IMR-90 (cell line): ENCODE data around the gene CYP51A1. TPM values are rescaled to one million over a fixed set of nuclear protein-coding genes. Genes with fewer than 3 reads are reported as not detected.

Experiments
- ATAC-seq: fragments of 200-7000 bp; cut with Tn5 transposase; 2 replicates; pipeline ENCODE4 v1.9.1; 2020; ENCODE audit warnings: low read depth, mild to moderate bottlenecking, moderate library complexity
- BruUV-seq: library from RNA; stranded (reverse); fragments of 400-500 nt; replicated peaks from 2 replicates; lab custom pipeline; 2021; lab: Mats Ljungman, UMichigan
- CTCF ChIA-PET: fragments of 300-600 bp; formaldehyde crosslinking; extraction: SDS; loops from one replicate; lab custom pipeline; 2021; ENCODE audit warnings: antibody characterized with exemption; lab: Yijun Ruan, JAX
- POLR2A ChIA-PET: fragments of 300-600 bp; sonication (Branson Sonifier 250); formaldehyde crosslinking; loops from one replicate; lab custom pipeline; 2022; ENCODE audit warnings: antibody characterized with exemption; ENCODE audit not compliant: unreplicated experiment; lab: Charles Lee
- DNase-seq: peaks from one replicate; pipeline ENCODE4 v3.0.0; 2013
- H2AFZ ChIP-seq: replicated peaks from 2 replicates; pipeline ENCODE3; 2013; ENCODE audit warnings: low read length, mild to moderate bottlenecking; ENCODE audit not compliant: poor library complexity
- H2AK5ac ChIP-seq: 2 replicates; pipeline ENCODE4 v1.6.1; 2013; ENCODE audit warnings: low read depth, low read length, inconsistent platforms
- H2AK9ac ChIP-seq: replicated peaks from 2 replicates; pipeline ENCODE3; 2013; ENCODE audit warnings: mild to moderate bottlenecking, low read depth, low read length, moderate library complexity; ENCODE audit not compliant: poor library complexity
- H2BK120ac ChIP-seq: 2 replicates; pipeline ENCODE4 v1.6.1; 2013; ENCODE audit warnings: low read depth, low read length, inconsistent platforms
- H2BK15ac ChIP-seq: 3 replicates; pipeline ENCODE4 v1.6.1; 2013; ENCODE audit warnings: low read depth, low read length, inconsistent platforms
- H2BK20ac ChIP-seq: 2 replicates; pipeline ENCODE4 v1.6.1; 2013; ENCODE audit warnings: low read depth, mild to moderate bottlenecking, inconsistent platforms, low read length, moderate library complexity
- H2BK5ac ChIP-seq: 2 replicates; pipeline ENCODE4 v1.6.1; 2013; ENCODE audit warnings: mild to moderate bottlenecking, low read depth, low read length, inconsistent platforms; ENCODE audit not compliant: poor library complexity, severe bottlenecking
- H3K14ac ChIP-seq: replicated peaks from 2 replicates; pipeline ENCODE4 v1.6.1; 2013; ENCODE audit warnings: low read depth, low read length, inconsistent platforms
- H3K18ac ChIP-seq: 2 replicates; pipeline ENCODE4 v1.6.1; 2013; ENCODE audit warnings: low read depth, low read length, control low read depth
- H3K23ac ChIP-seq: 2 replicates; pipeline ENCODE4 v1.6.1; 2013; ENCODE audit warnings: low read depth, low read length, inconsistent platforms
- H3K27ac ChIP-seq: 2 replicates; pipeline ENCODE4 v1.5.1; 2013; ENCODE audit warnings: mild to moderate bottlenecking, control low read depth, low read length; ENCODE audit not compliant: insufficient read depth
- H3K27me3 ChIP-seq: 2 replicates; pipeline ENCODE4 v1.6.1; 2013; ENCODE audit warnings: low read length; ENCODE audit not compliant: control insufficient read depth, insufficient read depth
- H3K36me3 ChIP-seq: 2 replicates; pipeline ENCODE4 v1.6.1; 2013; ENCODE audit warnings: low read length, mixed read lengths; ENCODE audit not compliant: control insufficient read depth, insufficient read depth
- H3K4ac ChIP-seq: 2 replicates; pipeline ENCODE4 v1.6.1; 2013; ENCODE audit warnings: low read depth, low read length, inconsistent platforms
- H3K4me1 ChIP-seq: 2 replicates; pipeline ENCODE4 v1.6.1; 2013; ENCODE audit warnings: low read length, mixed read lengths; ENCODE audit not compliant: control insufficient read depth, insufficient read depth
- H3K4me2 ChIP-seq: 2 replicates; pipeline ENCODE4 v1.6.1; 2013; ENCODE audit warnings: low read depth, mild to moderate bottlenecking, control low read depth, low read length, moderate library complexity
- H3K4me3 ChIP-seq: 2 replicates; pipeline ENCODE4 v1.5.1; 2013; ENCODE audit warnings: low read depth, mild to moderate bottlenecking, control low read depth, low read length, moderate library complexity; ENCODE audit not compliant: insufficient read depth
- H3K56ac ChIP-seq: 2 replicates; pipeline ENCODE4 v1.6.1; 2013; ENCODE audit warnings: low read length, inconsistent platforms; ENCODE audit not compliant: insufficient read depth; ENCODE audit errors: extremely low read depth
- H3K79me1 ChIP-seq, 2 experiments: 2 replicates each; pipeline ENCODE4 v1.6.1; 2013; ENCODE audit warnings: low read length in 2 of 2, inconsistent platforms in 1 of 2, low read depth in 1 of 2
- H3K9ac ChIP-seq: 2 replicates; pipeline ENCODE4 v1.6.1; 2013; ENCODE audit warnings: low read depth, low read length, control low read depth
- H3K9me1 ChIP-seq: 2 replicates; pipeline ENCODE4 v1.6.1; 2013; ENCODE audit warnings: low read length, inconsistent platforms; ENCODE audit not compliant: insufficient read depth
- H3K9me3 ChIP-seq: 2 replicates; pipeline ENCODE4 v1.6.1; 2013; ENCODE audit warnings: low read length; ENCODE audit not compliant: control insufficient read depth, insufficient read depth
- H4K20me1 ChIP-seq: 2 replicates; pipeline ENCODE4 v1.6.1; 2013; ENCODE audit warnings: low read length, inconsistent platforms; ENCODE audit not compliant: insufficient read depth
- H4K5ac ChIP-seq: 2 replicates; pipeline ENCODE4 v1.6.1; 2013; ENCODE audit warnings: mild to moderate bottlenecking, low read depth, low read length, control low read depth
- H4K8ac ChIP-seq, 2 experiments: 2 replicates each; pipeline ENCODE4 v1.6.1; 2013; ENCODE audit warnings: low read depth in 2 of 2, low read length in 2 of 2, control low read depth in 1 of 2, inconsistent platforms in 1 of 2
- H4K91ac ChIP-seq: 2 replicates; pipeline ENCODE4 v1.6.1; 2013; ENCODE audit warnings: low read depth, low read length, inconsistent platforms; ENCODE audit not compliant: insufficient read depth
- BHLHE40 ChIP-seq: fragments of 150-350 bp; IDR thresholded peaks from 2 replicates; pipeline ENCODE4 v1.6.1; 2016; ENCODE audit warnings: mild to moderate bottlenecking, low read depth, low read length
- CEBPB ChIP-seq: IDR thresholded peaks from 2 replicates; pipeline ENCODE4 v1.6.1; 2012; ENCODE audit warnings: low read depth, low read length, improper control_type of control experiment
- CHD1 ChIP-seq: IDR thresholded peaks from 2 replicates; pipeline ENCODE4 v1.6.1; 2012; ENCODE audit warnings: low read depth, low read length, improper control_type of control experiment
- ELK1 ChIP-seq: fragments of 150-350 bp; IDR thresholded peaks from 2 replicates; pipeline ENCODE4 v1.6.1; 2016; ENCODE audit warnings: low read depth, mild to moderate bottlenecking, low read length, moderate library complexity, borderline replicate concordance
- FOS ChIP-seq: fragments of 150-350 bp; IDR thresholded peaks from 2 replicates; pipeline ENCODE4 v1.6.1; 2016; ENCODE audit warnings: low read depth, low read length
- MAFK ChIP-seq: IDR thresholded peaks from 2 replicates; pipeline ENCODE4 v1.6.1; 2012; ENCODE audit warnings: low read depth, low read length, improper control_type of control experiment
- MAZ ChIP-seq: IDR thresholded peaks from 2 replicates; pipeline ENCODE4 v1.6.1; 2012; ENCODE audit warnings: low read depth, mild to moderate bottlenecking, low read length, improper control_type of control experiment, moderate library complexity, borderline replicate concordance
- MXI1 ChIP-seq: IDR thresholded peaks from 2 replicates; pipeline ENCODE4 v1.6.1; 2012; ENCODE audit warnings: low read depth, mild to moderate bottlenecking, low read length, moderate library complexity, borderline replicate concordance
- NFE2L2 ChIP-seq: fragments of 150-350 bp; IDR thresholded peaks from 2 replicates; pipeline ENCODE4 v1.6.1; 2016; ENCODE audit warnings: low read depth, mild to moderate bottlenecking, low read length
- POLR2A ChIP-seq: IDR thresholded peaks from 2 replicates; pipeline ENCODE4 v1.6.1; 2012; ENCODE audit warnings: mild to moderate bottlenecking, low read depth, low read length
- RAD21 ChIP-seq: IDR thresholded peaks from 2 replicates; pipeline ENCODE4 v1.6.1; 2012; ENCODE audit warnings: low read length, improper control_type of control experiment
- RCOR1 ChIP-seq: IDR thresholded peaks from 2 replicates; pipeline ENCODE4 v1.6.1; 2012; ENCODE audit warnings: mild to moderate bottlenecking, low read length, improper control_type of control experiment; ENCODE audit not compliant: insufficient replicate concordance
- RFX5 ChIP-seq: IDR thresholded peaks from 2 replicates; pipeline ENCODE4 v1.8.0; 2012; ENCODE audit warnings: low read depth, mild to moderate bottlenecking, low read length, moderate library complexity
- SMC3 ChIP-seq: fragments of 150-350 bp; IDR thresholded peaks from 2 replicates; pipeline ENCODE4 v1.6.1; 2016; ENCODE audit warnings: low read depth, mild to moderate bottlenecking, antibody characterized with exemption, low read length, moderate library complexity
- USF2 ChIP-seq: fragments of 150-350 bp; IDR thresholded peaks from 2 replicates; pipeline ENCODE4 v1.6.1; 2017; ENCODE audit warnings: mild to moderate bottlenecking, antibody characterized with exemption, low read length, low read depth
- WGBS, 2 experiments: methylation state at CpG; one replicate each; pipeline versions ENCODE4 v1.1.5 to v1.1.7; 2013; ENCODE audit warnings: missing lambda C conversion rate in 2 of 2; ENCODE audit not compliant: insufficient read length in 1 of 2; ENCODE audit errors: extremely low coverage in 2 of 2; 5-methylcytosine and 5-hydroxymethylcytosine counted together
- dilution Hi-C: fragments of 300-500 bp; cut with HindIII; formaldehyde crosslinking; loops from one replicate; pipeline ENCODE4 v1.14.3; 2018; ENCODE audit warnings: low sequenced_read_pairs; ENCODE audit not compliant: unreplicated experiment
- in situ Hi-C: fragments of 300-500 bp; cut with MboI; formaldehyde crosslinking; loops from 3 replicates; pipeline ENCODE4 v1.14.3; 2019; ENCODE audit warnings: low sequenced_read_pairs, inconsistent platforms, mixed read lengths
- intact Hi-C: fragments of 100-400 bp; cut with micrococcal nuclease; formaldehyde crosslinking; loops from 2 replicates; pipeline ENCODE4 v1.10.0; 2022
- polyA plus RNA-seq, 3 experiments: library from polyadenylated mRNA; depleted of rRNA; stranded (reverse); fragments of >200 nt; gene quantifications; 2 replicates each; pipeline ENCODE4 v1.2.3, GENCODE V29; 2012; ENCODE audit warnings: low replicate concordance in 1 of 3
- total RNA-seq: library from RNA; depleted of rRNA; stranded (reverse); fragments of >200 nt; gene quantifications from 2 replicates; pipeline ENCODE4 v1.2.3, GENCODE V29; 2012
- TF ChIP-seq, protein P1 (sequence below): conservative IDR thresholded peaks from 2 replicates; pipeline ENCODE4 v1.5.1; 2012; ENCODE audit warnings: mild to moderate bottlenecking, low read depth, low read length, improper control_type of control experiment

Gene CYP51A1
- total and polyA plus RNA-seq, 2 of the 4 experiments (the other 2 are of a cell fraction), result 12.1 to 76.4 TPM

GRCh38 chr7:92119213-92119759 lies 15.0 kb downstream of the CYP51A1 start:
- H4K20me1 ChIP-seq, result 0 out of 2 replicates have a peak, but pooled peaks cover 9% of the 10 kb centered on the region

More at GRCh38 chr7:92119213-92119759, 15.0 kb downstream of the CYP51A1 start:
- Histone ChIP-seq H2AK5ac (no peak overlapping the region), H3K23ac (no peak overlapping the region; the same call in 1 of the 2 replicates), H2BK120ac (no peak overlapping the region), H2BK20ac (no peak overlapping the region), H2AK9ac (no peak overlapping the region), H3K4me3 (no peak overlapping the region), H3K9ac (no peak overlapping the region), H3K9me3 (no peaks in the 10 kb centered on the region), H2BK15ac (no peak overlapping the region), H4K91ac (no peak overlapping the region), H4K8ac (no peak overlapping the region), H3K27ac (no peak overlapping the region), H3K14ac (no peak overlapping the region), H2BK5ac (no peak overlapping the region), H3K36me3 (peaks cover 20% of the 10 kb centered on the region), H3K27me3 (no peaks in the 10 kb centered on the region), H3K4me1 (no peaks in the 10 kb centered on the region), H2AFZ (no peak overlapping the region), H3K56ac (no peak overlapping the region), H3K18ac (no peak overlapping the region), H3K4ac (no peak overlapping the region), H3K9me1 (no peaks in the 10 kb centered on the region; the same call in 1 of the 2 replicates), H4K5ac (no peak overlapping the region), H3K79me1 (peaks cover 9 to 23% of the 10 kb centered on the region in 2 experiments), H3K4me2 (no peak overlapping the region)
- ATAC-seq, result no peak
- CTCF ChIA-PET, result no interaction called here
- intact Hi-C loops, result no loop called here
- no CpG with 5 or more reads among the region's 1 CpG for WGBS, 2 experiments
- no peak for DNase-seq
- dilution Hi-C loops, result no loop called here
- in situ Hi-C loops, result no loop called here
- BruUV-seq, result no TSS peak
- TF ChIP-seq SMC3, result no peak
- no peak for TF ChIP-seq RCOR1
- TF ChIP-seq RFX5, result no peak
- TF ChIP-seq MAZ, result no peak
- TF ChIP-seq RAD21, result no peak
- TF ChIP-seq NFE2L2, result no peak
- TF ChIP-seq, protein P1, sequence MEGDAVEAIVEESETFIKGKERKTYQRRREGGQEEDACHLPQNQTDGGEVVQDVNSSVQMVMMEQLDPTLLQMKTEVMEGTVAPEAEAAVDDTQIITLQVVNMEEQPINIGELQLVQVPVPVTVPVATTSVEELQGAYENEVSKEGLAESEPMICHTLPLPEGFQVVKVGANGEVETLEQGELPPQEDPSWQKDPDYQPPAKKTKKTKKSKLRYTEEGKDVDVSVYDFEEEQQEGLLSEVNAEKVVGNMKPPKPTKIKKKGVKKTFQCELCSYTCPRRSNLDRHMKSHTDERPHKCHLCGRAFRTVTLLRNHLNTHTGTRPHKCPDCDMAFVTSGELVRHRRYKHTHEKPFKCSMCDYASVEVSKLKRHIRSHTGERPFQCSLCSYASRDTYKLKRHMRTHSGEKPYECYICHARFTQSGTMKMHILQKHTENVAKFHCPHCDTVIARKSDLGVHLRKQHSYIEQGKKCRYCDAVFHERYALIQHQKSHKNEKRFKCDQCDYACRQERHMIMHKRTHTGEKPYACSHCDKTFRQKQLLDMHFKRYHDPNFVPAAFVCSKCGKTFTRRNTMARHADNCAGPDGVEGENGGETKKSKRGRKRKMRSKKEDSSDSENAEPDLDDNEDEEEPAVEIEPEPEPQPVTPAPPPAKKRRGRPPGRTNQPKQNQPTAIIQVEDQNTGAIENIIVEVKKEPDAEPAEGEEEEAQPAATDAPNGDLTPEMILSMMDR, result no peak
- no peak for TF ChIP-seq POLR2A
- no peak for TF ChIP-seq CHD1
- TF ChIP-seq FOS, result no peak
- TF ChIP-seq MXI1, result no peak
- TF ChIP-seq USF2, result no peak
- no peak for TF ChIP-seq ELK1
- no peak for TF ChIP-seq MAFK
- TF ChIP-seq BHLHE40, result no peak
- no peak for TF ChIP-seq CEBPB
- POLR2A ChIA-PET, result no interaction called here
